ENCODE results near the gene CARD19.
A peak's percentile ranks its signal among the peaks of the same experiment; 100 is the strongest.
"Not testable (repeated sequence)": the region's sequence is repeated elsewhere in the genome, so short reads cannot be mapped to it uniquely, and the experiment has no call there.

Gene CARD19

DNA sequence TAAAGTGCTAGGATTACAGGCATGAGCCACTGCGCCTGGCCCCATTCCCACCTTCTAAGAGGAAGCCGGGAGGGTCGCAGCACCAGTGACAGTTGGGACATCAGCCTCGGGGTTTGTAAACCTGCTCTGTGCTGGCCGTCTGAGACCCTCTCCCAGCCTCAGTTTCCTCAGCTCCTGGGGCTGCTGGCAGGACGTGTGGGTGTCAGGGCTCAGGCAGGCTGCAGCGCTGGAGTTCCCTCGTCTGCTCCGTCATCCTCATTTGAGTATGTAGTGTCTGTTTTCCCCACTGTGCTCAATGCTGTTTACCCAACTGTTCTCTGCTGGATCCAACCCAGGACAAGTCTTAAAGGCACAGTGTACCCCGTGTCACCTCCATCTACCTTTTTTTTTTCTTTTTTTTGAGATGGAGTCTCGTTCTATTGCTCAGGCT is 40.0 kb downstream of the CARD19 start:
- no peak for DNase-seq

DNA sequence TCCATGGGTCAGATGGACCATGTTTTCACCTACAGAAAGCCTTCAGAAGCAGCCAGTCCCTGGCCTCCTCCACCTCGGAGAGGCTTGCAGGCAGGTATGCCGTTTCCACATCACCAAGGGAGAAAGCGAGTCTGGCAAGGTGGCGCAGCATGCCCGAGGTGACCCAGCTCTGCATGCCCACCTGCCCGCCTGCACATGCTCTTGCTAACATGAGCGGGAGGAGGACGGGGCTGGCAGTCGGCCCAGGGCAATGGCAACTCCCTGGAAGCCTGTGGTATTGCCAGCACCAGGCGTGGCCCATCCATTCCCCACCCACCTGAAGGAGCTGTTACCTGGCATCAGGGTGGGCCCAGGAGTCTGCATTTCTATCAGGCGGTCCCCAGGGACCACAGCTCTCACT is 41.3 kb downstream of the CARD19 start:
- DNase-seq, result no peak

DNA sequence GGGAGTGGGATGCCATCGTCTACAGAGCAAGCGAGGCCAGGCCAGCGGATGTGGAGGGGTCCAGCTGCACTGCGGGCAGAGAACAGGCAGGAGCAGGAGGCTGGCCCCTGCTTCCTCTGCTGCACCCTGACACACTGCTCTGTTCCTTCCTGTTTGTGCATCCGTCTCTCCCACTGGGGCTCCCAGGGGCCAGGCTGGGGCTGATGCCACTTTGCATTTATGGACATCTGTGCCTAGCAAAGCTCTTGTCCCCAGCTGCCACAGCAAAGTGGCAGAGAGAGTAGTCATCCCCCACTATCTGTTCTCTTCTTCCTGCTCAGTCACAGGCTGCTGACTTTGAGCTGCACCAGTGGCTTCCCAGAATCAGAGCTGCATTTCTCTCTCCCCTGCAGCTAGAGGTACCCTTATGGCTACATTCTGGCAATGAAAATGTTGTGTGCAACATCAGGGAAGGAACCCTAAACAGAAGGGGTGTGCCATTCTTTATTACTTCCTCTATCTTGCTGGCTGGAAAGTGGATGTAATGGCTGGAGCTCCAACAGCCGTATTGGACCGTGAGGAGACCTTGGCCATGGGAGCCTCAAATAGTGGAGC is 42.3 kb downstream of the CARD19 start:
- DNase-seq, result no peak

DNA sequence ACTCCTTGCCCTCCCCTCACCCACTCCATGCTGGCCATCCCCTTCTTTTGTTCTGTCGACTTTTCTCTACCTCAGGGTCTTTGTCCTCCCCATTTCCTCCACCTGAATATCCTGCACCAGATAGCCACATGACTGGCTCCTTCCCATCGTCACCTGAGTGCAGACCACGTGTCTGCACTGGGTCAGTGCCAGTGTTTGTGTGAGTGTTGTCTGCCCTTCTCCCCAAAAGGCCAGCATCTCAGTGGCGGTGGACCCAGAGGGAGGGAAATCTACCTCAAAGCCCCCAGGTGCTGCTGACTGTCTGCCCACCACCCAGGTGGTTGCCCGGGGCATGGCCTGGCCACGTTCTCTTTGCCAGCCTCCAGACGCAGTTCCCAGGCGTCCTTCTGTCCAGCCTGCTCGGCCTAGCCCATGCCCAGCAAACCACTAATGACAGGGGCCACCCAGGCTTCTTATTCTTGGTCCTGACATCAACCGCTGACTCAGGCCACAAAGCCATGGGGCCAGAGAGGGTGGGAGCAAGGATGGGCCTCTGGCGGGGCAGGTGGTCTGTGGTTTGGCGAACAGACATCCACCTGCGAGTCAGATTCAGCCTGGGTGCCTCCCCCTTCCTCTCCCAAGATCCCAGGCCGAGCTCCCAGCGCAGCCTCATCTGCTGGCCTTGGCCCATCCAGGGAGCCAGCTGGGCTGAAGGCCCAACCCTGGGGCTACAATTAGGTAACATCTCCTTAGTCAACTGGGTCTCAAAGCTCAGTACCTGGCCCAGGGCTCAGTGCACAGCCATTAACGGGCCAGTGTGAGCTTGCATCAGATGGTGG is 43.6 kb downstream of the CARD19 start:
- DNase-seq, result no peak

DNA sequence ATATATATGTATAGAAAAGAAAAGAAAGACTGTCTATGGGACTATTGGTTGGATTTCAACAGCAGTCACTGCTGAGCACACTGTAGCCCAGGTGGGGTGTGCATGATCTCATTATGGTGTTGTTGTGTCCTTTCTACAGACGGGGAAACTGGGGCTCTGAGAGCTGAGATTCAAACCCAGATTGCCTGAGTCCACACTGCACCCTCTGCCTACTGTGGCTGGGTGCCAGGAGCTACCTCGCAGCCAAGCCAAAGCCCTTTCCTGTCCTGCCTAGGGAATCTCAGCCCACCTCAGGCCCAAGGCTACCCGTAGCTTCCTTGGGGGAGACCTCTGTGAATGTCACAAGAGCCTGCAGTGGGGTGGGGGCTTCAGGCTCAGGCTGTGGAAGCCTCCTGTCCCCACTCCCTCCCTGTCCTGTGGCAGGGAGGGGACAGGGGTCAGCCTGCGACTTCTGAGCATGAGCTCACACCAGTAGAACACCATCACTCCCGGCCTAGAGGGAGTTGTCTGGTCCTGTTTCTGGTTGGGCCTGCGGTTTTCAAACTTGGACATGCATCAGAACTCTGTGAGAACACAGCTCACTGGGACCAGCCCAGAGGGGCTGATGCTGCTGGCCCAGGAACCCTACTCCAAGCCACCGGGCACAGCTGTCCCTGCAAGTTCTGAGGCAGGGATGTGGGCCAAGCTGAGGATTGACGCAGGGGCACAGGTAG is 45.9 kb downstream of the CARD19 start:
- DNase-seq, result no peak

DNA sequence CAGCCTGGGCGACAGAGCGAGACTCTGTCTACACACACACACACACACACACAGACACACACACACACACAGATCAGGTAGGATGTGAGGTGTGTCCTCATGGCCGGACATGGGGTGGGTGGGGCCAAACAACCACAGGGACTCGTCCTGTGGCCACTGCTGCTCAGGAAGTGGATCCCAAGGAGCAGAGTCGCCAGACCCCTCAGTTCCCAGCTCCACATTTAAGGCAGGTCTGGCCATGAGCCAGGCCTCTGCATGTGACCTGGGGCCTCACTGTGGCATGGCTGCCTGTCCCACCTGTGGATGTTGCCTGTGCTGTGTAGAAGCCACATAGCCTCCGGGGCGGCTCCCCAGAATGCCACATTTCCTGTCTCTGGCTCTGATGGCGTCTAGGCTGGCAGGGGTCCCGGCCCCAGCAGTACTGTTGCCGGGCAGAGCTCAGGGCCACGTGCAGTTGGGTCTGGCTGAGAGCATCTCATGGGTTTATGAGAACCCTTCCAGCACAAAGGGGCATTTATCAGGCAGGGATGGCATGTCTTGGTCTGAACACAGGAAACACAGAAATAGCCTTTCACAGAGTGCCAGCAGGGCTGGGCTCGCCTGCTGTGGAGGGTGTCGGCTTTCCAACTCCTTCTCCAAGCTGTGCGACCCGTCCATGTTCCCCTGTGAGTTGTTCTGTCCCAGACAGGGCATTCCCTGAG is 48.0 kb downstream of the CARD19 start:
- DNase-seq, result no peak

DNA sequence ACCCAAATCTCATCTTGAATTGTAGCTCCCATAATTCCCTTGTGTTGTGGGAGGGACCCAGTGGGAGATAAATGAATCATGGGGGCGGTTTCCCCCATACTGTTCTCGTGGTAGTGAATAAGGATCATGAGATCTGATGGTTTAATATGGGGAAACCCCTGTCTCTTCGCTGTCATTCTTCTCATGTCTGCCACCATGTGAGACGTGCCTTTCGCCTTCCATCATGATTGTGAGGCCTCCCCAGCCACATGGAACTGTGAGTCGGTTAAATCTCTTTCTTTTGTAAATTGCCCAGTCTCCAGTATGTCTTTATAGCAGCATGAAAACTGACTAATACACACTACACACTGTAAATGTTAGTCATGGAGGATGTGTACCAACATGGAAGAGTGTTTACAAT is 50.7 kb downstream of the CARD19 start:
- DNase-seq, result not testable (repeated sequence)

DNA sequence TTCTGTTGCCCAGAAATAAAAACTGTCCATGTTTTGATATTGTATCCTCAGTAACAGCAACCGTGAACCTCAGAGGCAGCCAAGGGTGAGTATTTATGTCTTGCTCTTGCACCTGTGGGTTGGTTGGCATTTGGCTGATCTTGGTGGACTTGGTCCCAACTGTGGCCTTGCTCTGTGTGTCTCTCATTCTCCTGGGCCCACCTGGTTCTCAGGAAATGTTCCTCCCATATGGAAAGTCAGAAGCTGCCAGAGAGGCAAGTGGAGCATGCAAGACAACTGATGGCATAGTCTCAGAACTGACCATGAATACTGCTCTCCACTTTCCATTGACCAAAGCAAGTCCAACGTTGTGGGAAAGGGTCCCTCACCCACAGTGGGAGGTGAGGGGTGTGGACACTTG is 51.6 kb downstream of the CARD19 start:
- no peak for DNase-seq

DNA sequence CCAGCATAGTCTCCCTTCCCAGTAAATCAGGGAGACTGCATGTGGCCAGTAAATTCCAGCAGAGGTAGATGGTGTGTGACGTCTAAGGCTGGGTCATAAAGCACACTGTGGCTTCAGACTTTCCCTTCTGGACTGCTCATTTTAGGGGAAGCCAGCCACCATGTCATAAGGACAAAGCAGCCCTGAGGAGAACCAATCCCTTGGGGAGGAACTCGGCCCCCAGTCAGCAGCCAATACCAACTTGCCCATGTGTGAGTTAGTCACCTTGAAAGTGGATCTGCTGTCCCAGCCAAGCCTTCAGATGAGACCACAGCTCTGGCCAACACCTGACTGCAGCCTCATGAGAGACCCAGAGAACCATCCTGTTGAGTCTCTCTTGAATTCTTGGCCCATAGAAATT is 52.7 kb downstream of the CARD19 start:
- no peak for DNase-seq

DNA sequence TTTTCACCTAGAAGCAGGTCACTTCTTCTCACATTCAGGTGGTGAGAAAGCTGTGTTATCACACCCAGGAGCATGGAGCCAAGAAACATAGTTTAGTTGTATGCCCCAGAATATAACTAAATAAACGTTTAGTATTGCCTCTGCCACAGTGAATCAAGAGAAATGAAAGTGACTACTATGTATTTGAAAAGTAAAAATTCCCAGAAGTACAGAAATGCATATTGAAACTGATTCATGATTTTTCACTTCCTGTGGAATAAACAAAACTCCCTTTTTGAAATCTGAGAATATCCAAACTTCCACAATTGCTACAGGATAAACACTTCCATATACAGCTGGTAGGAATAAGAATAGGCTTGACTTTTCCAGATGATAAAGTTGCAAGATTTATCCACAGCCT is 53.3 kb downstream of the CARD19 start:
- DNase-seq, result no peak

DNA sequence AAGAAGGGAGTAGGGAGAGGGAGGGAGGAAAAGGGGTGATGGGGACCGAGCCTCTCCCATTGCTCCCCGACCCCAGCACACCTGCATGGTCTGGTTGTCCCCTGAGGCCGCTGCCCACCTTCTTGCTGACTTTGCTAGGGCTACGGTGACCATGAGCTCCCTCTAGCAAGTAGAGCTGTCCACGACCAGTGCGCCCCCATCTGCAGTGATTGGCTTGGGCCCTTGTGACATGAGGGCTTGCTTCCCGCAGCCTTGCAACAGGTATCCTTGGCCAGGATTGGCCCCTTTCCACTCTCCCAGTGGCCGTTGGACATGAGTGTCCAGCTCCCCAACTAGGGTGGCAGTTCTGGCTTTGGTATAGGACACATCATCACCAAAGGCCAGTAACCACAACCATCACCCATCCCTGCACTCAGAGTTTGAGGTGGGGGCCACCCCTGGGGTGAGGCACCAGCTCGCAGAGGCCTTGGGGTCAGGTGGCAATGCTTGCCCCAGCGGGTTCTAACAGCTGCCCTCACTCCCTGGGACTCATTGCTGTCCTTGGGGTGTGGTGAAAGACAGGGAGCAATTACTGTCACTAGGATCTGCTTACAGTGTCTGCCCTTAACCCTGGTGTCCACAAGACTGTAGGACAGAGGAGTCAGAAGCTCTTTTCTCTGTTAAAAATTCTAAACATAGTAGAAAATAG is 55.2 kb downstream of the CARD19 start:
- no peak for DNase-seq

DNA sequence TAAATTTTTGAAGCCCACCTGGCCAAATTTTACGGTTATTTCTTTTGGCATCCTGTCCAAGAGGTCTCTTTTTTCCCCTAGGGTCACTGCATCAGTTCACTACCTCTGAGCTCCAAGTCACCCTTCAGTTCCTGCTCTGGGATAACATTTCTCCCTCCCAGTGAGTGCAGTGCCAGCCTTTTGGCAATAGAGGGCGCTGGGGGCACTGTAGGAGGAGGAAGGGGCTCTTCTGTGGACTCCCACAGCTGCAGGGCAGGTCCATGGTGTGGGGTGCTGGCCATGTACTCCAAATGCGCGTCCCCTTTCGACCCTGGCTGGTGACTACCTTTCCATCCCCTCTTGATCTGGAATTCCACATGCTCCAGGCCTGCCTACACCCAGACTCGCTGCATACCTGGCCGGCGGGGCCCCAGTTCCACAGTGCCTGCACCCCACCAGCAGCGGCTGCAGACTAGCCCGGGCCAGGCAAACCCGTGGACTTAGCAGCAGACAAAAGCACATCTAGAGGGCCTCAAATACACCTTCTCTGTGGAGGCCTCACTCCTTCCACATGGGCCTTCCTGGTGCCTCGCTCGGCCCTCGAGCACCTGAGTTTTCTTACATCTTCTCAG is 58.4 kb downstream of the CARD19 start:
- DNase-seq, result no peak

DNA sequence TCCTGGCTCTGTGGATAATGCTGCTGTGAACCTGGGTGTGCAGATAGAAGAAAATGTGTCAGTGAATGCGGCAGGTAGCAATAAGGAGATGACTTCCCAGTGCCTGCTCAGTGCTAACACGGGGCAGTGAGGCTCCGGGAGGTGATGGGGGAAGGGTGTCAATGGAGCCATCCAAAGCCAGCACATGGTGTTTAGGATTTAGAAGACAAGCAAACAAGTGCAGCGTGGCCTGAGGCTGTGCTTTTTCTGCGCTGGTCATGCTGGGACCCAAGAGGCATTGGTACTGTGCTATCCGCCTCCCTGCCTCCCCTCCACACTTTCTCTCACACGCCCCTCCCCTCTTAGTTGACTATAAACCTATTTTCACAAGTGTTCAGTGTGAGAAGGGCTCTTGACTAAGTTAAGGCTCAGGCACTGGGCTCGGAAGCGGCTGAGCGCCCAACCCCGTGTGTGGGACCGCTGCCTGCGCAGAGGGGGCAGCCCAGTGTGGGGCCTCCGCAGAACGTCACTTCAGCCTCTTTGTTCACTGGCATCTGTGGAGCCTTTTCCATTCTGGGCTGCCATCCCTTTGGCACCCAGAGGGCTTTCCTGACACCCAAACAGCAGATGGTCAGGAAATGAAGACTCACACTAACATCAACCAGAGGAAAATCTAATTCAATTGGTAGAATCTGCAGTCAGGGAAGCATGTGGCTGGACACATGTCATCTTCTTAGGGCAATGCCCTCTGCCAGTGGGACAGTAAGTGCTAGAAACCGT is 59.9 kb downstream of the CARD19 start:
- DNase-seq, result no peak

DNA sequence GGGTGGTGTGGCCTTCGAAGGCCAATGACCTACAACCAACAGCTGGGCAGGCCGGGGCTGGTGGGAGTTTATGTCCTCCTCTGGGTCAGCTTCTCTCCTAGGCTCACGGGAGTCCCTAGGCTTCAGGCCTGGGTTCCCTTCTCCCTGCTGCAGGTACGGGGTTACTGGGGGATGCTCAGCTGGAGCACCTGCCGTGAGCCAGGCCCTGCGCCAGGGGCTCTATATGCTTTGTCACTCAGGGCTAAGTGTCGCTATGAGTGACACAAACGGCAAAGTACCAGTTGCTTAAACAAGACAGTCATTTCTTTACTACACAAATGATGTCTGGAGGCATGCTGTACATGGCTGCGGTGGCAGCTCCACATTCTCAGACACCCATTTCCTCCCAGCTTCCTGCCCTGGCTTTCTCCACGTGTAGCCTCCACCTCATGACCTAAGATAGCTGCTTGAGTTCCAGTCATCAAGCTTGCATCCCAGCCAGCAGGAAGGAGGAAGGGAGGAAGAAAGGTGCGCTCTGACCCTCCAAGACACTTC is 60.5 kb downstream of the CARD19 start:
- DNase-seq, result no peak

DNA sequence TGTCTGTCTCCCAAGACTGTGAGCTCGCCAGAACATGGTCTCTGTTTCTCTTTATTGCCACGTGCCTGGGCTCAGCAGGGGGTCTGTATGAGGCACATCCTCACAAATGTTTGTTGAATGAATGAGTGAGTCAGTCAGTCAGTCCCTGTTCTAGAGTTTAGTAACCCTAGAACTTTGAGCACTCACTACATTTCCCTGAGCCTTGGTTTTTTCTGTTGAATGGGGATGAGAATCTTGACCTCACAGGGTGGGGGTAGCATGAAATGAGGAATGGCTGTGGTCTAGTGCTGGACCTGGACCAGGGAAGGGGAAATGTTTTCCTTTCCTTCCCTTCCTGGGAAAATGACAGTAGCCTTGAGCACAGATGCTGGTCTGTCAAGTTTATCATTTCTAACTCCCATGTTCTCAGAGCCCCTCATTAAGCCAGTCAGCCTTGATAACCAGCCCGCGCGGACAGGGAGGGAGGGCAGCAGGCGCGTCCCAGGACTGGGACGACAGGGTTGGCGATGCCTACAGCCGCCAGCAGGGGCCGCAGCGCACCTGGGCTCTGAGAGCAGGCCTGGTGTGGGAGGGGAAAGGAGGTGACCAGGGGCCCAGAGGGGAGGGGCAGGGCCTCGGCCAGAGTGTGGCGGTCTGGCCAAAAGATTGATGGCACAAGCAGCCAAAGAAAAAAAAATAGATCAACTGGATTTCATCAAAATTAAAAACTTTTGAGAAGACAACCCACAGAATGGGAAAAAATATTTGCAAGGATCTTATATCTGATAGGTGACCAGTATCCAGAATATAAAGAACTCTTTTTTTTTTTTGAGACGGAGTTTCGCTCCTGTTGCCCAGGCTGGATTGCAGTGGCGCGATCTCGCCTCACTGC is 63.8 kb downstream of the CARD19 start:
- DNase-seq, result peak; percentile 17

DNA sequence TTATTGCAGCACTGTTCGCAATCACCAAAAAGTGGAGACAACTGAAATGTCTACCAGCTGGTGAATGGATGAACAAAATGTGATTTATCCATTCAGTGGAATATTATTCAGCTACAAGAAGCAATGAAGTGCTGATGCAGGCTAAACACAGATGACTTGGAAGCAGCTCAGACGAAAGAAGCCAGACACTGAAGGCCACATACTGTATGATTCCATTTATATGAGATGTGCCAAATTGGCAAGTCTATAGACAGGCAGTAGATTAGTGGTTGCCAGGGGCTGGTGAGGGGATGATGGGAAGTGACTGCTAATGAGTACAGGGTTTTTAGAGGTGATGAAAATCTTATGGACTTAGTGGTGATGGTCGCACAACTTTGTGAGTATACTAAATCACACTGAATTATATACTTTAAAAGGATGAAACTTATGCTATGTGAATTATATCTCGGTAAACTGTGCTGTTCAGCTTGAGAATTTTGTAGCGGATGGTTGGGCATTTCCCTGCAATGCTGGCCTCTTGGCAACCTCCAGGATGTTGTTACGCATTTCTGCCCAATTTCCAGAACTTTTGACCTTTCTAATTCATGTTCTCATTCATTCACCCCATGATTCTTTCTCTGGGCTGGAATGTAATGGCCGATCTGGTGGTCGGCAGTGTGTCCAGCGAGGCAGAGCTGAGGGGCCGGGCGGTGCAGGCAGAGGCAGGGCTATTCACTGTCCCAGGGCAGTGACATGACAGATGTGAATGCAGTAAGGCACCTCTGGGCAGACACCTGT is 66.0 kb downstream of the CARD19 start:
- DNase-seq, result no peak

All from GOT3 (cell line).